ENCODE measurements around the gene LAIR1.
"Not testable (repeated sequence)": the region's sequence is repeated elsewhere in the genome, so short reads cannot be mapped to it uniquely, and the experiment has no call there.

Gene LAIR1

DNA sequence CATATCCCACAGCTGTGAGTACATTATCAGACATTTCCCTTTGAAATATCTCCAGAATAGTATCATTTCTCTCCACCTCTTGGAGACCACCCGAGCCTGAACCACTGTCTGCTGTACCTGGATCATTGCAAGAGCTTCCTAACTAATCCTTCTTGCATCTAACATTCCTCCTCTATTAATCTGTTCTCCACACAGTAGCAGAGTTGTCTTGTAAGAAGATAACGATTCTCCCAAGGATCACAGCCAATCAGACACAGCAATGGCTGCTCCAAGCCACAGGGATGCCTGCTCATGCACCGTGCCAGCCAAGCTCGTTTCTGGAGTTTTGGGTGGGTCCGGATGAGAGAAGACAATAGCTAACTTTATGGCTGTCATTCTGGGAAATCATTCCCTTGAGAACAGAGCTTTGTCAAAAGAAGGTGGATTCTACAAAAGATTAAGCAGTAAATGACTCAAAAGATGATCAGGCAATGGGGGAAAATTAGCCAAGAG lies 14.5 kb upstream of the LAIR1 start:
- no peak for DNase-seq (ENCODE audit: low spot score)
- TF ChIP-seq, protein P1, sequence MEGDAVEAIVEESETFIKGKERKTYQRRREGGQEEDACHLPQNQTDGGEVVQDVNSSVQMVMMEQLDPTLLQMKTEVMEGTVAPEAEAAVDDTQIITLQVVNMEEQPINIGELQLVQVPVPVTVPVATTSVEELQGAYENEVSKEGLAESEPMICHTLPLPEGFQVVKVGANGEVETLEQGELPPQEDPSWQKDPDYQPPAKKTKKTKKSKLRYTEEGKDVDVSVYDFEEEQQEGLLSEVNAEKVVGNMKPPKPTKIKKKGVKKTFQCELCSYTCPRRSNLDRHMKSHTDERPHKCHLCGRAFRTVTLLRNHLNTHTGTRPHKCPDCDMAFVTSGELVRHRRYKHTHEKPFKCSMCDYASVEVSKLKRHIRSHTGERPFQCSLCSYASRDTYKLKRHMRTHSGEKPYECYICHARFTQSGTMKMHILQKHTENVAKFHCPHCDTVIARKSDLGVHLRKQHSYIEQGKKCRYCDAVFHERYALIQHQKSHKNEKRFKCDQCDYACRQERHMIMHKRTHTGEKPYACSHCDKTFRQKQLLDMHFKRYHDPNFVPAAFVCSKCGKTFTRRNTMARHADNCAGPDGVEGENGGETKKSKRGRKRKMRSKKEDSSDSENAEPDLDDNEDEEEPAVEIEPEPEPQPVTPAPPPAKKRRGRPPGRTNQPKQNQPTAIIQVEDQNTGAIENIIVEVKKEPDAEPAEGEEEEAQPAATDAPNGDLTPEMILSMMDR (IDR thresholded peaks at IDR 0.05): no peak
- Histone ChIP-seq H3K4me3 (no peak overlapping the region), H3K27ac (peak overlapping the region in 1 of 2 donors; percentile 64)

DNA sequence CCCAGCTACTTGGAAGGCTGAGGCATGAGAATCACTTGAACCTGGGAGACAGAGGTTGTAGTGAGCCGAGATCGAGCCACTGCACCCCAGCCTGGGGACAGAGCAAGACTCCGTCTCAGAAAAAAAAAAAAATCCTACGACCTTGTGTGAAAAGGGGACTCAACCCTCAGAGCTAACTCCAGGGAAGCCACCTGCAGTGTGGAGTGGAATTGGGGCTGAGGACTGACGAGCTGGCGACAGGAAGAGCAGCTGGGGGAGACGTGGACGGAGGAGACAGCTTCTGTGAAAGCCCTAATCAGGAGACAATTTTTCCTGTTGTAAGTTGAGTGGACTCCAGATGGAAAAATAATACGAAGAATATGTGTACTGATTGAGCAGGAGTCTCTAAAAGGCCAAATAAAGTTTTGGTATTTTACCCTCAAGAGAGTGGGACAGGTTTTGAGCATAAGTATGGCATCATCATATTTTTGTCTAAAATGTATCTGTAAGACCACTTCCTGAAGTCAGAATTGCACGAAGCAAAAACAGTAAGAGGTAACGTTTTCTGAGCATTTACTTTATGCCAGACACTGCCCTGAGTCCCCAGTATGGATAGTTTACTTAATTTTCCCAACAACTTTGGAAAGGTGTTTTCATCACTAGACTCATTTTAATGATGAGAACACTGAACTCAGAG lies 12.0 kb upstream of the LAIR1 start:
- no peak for DNase-seq (ENCODE audit: low spot score)
- TF ChIP-seq, protein P1 (IDR thresholded peaks at IDR 0.05): no peak
- H3K4me3 ChIP-seq: no peak overlapping the region
- H3K27ac ChIP-seq: no peak overlapping the region

DNA sequence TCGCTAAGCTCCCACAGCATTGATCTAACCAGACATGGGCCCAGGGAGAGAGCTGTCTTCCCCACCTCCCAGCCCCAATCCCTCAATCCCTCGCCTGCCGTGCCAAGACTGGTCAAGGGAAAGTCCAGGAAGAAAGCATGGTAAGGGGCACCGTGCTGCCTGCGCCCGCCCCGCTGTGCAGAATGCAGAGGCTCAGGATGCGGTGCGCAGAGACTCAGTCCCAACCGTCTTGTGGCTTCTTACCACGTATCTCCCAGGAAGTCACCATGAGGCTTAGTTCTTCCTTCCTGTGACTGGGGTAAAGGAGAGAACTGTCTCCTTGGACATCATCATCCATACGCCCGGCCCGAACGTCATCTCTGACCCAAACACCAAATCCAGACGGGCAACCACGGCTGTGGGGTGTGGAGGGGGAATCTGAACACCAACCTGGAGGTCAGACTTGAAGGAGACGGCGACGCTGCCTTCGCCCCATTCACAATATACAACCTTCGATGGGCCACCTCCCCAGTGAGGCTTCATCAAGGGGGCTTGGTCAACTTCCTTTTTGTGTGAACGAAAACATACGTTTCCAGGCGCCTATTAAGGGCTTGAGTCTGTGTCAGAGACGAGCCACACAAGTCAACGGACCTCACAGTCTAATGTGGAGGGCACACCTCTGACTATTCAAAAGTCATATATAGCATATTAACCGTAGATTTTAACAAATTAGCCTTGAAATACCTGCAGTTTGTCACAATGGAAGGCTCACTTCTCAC lies 10.6 kb upstream of the LAIR1 start:
- not testable (repeated sequence) for DNase-seq (ENCODE audit: low spot score); H3K27ac ChIP-seq; H3K4me3 ChIP-seq

DNA sequence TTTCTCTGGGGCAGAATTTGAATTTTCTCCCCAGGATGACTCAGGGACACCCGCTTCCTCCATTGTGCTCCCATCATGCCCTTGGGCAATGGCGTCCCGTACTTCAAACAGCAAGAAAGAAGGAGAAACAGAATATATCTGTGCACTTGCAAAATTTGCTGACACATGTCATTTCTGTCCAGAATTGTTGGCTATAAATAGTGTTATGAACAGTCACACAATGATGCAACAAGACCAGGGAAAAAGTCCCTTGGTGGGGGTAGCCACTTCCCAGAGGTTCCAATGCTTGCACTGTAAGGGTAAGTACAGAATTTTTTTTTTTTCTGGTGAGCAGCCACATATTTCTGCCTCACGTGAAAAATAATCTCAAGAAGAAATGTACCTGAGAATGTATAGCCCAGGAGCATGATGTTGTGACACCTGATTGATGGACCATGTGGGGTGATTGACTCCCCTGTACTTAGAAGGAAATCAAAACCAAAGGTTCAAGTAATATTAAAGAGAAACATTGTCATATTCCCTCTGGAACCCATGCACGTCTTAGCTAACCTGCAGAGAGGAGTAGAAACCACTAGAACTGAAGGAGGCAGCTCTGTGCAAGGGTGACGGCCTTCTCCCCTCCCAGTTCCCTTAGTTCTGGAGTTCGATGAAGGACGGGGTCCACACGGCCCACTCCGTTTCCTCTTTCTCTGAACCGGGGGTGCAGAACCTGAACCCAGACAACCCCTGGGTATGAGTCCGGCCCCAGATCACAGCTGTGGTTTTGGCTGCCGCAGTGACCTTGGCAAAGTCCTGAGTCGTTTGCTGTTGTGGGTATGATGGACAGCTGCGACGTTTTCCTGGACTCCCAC lies 9.3 kb upstream of the LAIR1 start:
- Histone ChIP-seq H3K4me3 (no peak overlapping the region), H3K27ac (peak overlapping the region in 1 of 2 donors; percentile 64)
- no peak for DNase-seq (ENCODE audit: low spot score)
- TF ChIP-seq, protein P1 (IDR thresholded peaks at IDR 0.05): no peak

DNA sequence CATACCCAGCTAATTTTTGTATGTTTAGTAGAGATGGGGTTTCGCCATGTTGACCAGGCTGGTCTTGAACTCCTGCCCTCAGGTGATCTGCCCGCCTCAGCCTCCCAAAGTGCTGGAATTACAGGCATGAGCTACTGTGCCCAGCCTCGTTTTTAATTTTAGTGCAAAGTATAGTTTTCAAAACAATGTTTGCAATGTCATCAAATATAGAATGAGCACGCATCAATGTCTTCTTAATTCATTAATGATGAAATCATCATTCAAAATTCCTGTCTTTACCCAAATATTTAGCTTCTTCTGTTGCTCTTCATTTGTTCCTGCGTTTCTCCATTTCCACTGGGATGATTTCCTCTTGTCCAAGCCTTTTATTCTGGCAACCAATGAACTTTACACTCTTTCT lies 6.7 kb upstream of the LAIR1 start:
- H3K27ac ChIP-seq; H3K4me3 ChIP-seq; DNase-seq (ENCODE audit: low spot score): not testable (repeated sequence)

DNA sequence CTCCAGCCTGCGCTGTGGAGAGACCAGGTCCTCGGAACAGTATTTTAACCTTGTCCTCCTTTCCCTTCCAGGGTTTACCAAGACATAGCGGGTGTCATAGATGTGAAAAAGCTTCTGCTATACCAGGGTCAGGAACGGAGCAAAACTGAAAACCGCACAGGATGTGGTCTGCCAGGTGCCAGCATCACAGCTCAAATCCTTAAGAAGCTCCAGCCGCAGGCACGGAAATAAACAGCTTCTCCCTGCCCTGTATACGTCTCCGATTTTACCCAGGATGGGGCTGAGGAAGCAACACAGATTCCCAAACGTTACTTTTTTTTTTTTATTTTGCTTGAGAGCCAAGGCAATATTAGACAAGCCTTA lies 5.7 kb upstream of the LAIR1 start:
- DNase-seq (ENCODE audit: low spot score); H3K4me3 ChIP-seq; H3K27ac ChIP-seq: not testable (repeated sequence)

DNA sequence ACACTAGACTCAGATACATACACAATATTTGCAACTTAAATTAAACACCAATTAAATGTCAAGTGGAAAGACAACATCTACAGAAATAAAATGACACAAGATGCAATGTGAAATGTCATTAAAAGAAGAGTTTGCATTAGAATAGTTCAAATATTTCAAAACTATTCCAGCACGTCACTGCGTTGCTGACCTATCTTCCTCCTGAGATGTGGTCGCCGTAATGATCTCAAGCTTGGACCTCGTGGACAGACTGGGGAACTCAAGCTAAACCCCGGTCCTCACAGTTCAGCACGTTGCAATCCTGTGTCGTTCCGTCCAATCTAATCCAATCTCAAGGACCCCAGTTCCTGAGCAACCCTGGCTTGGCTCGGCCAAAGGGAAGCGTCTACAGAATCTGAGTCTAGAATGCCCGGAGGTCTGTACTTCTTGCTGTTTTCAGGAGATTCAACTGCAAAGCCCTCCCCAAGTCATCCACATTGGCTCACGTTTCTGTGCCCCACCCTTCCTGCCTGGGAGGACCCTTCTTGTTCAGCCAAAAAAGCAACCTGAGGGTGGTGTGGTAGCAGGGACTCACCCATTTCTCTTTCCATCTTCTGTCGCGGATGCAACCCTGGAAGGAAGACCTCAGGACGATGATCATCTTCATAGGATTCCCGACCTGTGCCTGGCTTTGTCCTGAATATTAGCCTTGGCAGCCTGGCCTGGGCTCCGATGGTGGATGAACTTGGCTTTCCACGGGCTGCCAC lies 5.1 kb upstream of the LAIR1 start:
- not testable (repeated sequence) for H3K27ac ChIP-seq; H3K4me3 ChIP-seq; DNase-seq (ENCODE audit: low spot score)

DNA sequence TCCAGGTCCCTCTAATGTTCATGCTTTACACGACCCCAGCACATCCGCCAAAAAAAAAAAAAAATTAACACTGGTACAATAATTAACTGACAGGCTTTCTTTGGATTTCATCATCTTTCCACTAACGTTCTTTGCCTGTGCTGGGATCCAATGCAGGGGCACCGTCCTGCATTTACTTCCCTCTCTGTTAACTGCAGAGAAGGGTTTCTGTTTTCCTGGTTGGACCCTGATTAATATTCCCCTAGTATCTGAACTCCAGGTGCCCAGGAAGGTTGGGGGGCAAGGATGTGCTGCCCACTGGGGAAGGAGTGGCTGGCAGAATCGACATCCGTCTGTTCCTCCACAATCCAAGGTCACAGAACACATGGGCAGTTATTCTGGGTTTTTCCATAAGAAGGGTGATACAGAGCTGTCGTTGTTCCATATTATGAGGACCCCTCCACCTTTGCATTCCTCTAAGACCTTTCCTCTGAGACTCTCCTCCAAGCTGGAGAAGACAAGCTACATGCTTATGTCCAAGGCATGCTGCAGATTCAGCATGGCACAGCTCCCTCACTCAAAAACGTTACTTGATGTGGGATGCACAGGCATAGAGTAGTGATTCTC lies 4.5 kb upstream of the LAIR1 start:
- TF ChIP-seq, protein P1 (IDR thresholded peaks at IDR 0.05): no peak
- no peak for DNase-seq (ENCODE audit: low spot score)
- Histone ChIP-seq H3K27ac (peak overlapping the region in 1 of 2 donors; percentile 32), H3K4me3 (no peak overlapping the region)
